ENCODE results near the gene RRP15. TPM values are rescaled to one million over a fixed set of nuclear protein-coding genes. Genes with fewer than 3 reads are reported as not detected.

The RRP15 gene
- total and polyA plus RNA-seq, 2 of the 13 experiments (the other 11 are each of a cell fraction or from before 2014, with no cell fraction given): 2.1 to 37.5 TPM

GRCh38 chr1:218323568-218324225 is 38.6 kb downstream of the RRP15 start:
- no peak for FAIRE-seq
- Histone ChIP-seq H3K9ac (ENCODE audit: insufficient read depth, low read depth, low read length) (no peak overlapping the region), H3K27me3 (ENCODE audit: control insufficient read depth in 1 of 2, insufficient read depth in 2 of 2, low read length in 2 of 2) (no peaks in the 10 kb centered on the region), H3K27ac (ENCODE audit: extremely low read length, insufficient read depth, low read length) (no peak overlapping the region), H3K36me3 (replicated peaks in 1 of 2; ENCODE audit: control insufficient read depth in 1 of 2, insufficient read depth in 2 of 2, low read length in 2 of 2) (peaks cover 5 to 13% of the 10 kb centered on the region in 2 experiments; a peak in 3 of 5 replicates), H3K79me2 (ENCODE audit: insufficient read depth, low read length) (no peaks in the 10 kb centered on the region), H3K4me2 (ENCODE audit: low read depth, low read length) (no peak overlapping the region), H3K4me1 (ENCODE audit: insufficient read depth, low read length) (no peaks in the 10 kb centered on the region), H3K9me3 (ENCODE audit: low read length) (no peaks in the 10 kb centered on the region), H2AFZ (ENCODE audit: low read length) (no peak overlapping the region), H4K20me1 (ENCODE audit: insufficient read depth, low read length) (no peaks in the 10 kb centered on the region), H3K4me3 (replicated peaks in 1 of 3; ENCODE audit: insufficient read depth in 1 of 3, low read depth in 2 of 3, low read length in 3 of 3) (no peak overlapping the region)
- CTCF ChIA-PET (ENCODE audit: low intra/inter-chr PET ratio, low total read pairs): no interaction called here
- DNase-seq (ENCODE audit: low spot score): no peak
- no TSS peak for BruUV-seq (replicated peaks)
- WGBS (ENCODE audit: low lambda C conversion rate): 88% methylated on average over 9 of the region's 21 CpGs
- POLR2A ChIA-PET: no interaction called here
- in situ Hi-C loops (cut with HindIII; ENCODE audit: extremely low pct_ligation_motif_present, low pct_unique_long_range_greater_than_20kb) (no loop called here), intact Hi-C loops (cut with micrococcal nuclease; ENCODE audit: unreplicated experiment) (no loop called here)
- peak; percentile 39; the same call in 2 of the 3 replicates for ATAC-seq
- TF ChIP-seq ZFAT (CRISPR knock-in tag; conservative IDR thresholded peaks at IDR 0.05) (no peak), RFXANK (CRISPR knock-in tag; IDR thresholded peaks at IDR 0.05) (no peak), AGO2 (optimal IDR thresholded peaks at IDR 0.05; ENCODE audit: low read depth, low read length) (peak; percentile 57)
- TF ChIP-seq, protein P1, sequence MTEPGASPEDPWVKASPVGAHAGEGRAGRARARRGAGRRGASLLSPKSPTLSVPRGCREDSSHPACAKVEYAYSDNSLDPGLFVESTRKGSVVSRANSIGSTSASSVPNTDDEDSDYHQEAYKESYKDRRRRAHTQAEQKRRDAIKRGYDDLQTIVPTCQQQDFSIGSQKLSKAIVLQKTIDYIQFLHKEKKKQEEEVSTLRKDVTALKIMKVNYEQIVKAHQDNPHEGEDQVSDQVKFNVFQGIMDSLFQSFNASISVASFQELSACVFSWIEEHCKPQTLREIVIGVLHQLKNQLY (CRISPR knock-in tag; IDR thresholded peaks at IDR 0.05): no peak

DNA sequence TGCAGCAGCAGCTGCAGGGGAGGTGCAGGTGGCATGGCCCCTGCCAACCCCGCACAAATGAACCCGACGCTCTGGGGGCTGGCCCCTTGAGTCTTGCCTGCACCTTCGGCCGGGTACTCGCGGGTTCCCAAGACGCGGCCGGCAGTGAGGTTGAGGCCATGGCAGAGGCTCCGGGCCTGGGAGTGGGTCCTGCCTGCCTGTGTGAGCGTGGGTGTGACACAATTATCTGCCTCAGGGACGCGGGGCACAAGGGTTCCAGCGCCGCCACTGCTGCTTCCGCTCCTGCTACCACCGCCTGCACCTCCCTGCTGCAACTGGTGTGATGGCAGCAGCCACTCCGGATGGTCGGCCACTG is 39.1 kb downstream of the RRP15 start:
- ChIA-PET CTCF (ENCODE audit: low intra/inter-chr PET ratio, low total read pairs) (no interaction called here), POLR2A (no interaction called here)
- Histone ChIP-seq H3K27ac (ENCODE audit: extremely low read length, insufficient read depth, low read length) (no peak overlapping the region), H2AFZ (ENCODE audit: low read length) (no peak overlapping the region), H3K4me1 (ENCODE audit: insufficient read depth, low read length) (no peaks in the 10 kb centered on the region), H4K20me1 (ENCODE audit: insufficient read depth, low read length) (no peaks in the 10 kb centered on the region), H3K4me3 (replicated peaks in 1 of 3; ENCODE audit: insufficient read depth in 1 of 3, low read depth in 2 of 3, low read length in 3 of 3) (no peak overlapping the region), H3K9me3 (ENCODE audit: low read length) (no peaks in the 10 kb centered on the region), H3K36me3 (replicated peaks in 1 of 2; ENCODE audit: control insufficient read depth in 1 of 2, insufficient read depth in 2 of 2, low read length in 2 of 2) (peaks cover 5 to 13% of the 10 kb centered on the region in 2 experiments; a peak in 3 of 5 replicates), H3K9ac (ENCODE audit: insufficient read depth, low read depth, low read length) (no peak overlapping the region), H3K27me3 (ENCODE audit: control insufficient read depth in 1 of 2, insufficient read depth in 2 of 2, low read length in 2 of 2) (no peaks in the 10 kb centered on the region), H3K79me2 (ENCODE audit: insufficient read depth, low read length) (no peaks in the 10 kb centered on the region), H3K4me2 (ENCODE audit: low read depth, low read length) (no peak overlapping the region)
- 98% methylated on average over 6 of the region's 20 CpGs for WGBS (ENCODE audit: low lambda C conversion rate)
- FAIRE-seq: no peak
- intact Hi-C loops (cut with micrococcal nuclease; ENCODE audit: unreplicated experiment) (no loop called here), in situ Hi-C loops (cut with HindIII; ENCODE audit: extremely low pct_ligation_motif_present, low pct_unique_long_range_greater_than_20kb) (no loop called here)
- no TSS peak for BruUV-seq (replicated peaks)
- ATAC-seq: no peak; the same call in 2 of the 3 replicates
- DNase-seq (ENCODE audit: low spot score): no peak
- TF ChIP-seq, protein P2, sequence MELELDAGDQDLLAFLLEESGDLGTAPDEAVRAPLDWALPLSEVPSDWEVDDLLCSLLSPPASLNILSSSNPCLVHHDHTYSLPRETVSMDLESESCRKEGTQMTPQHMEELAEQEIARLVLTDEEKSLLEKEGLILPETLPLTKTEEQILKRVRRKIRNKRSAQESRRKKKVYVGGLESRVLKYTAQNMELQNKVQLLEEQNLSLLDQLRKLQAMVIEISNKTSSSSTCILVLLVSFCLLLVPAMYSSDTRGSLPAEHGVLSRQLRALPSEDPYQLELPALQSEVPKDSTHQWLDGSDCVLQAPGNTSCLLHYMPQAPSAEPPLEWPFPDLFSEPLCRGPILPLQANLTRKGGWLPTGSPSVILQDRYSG (CRISPR knock-in tag; IDR thresholded peaks at IDR 0.05): no peak
- TF ChIP-seq AGO2 (optimal IDR thresholded peaks at IDR 0.05; ENCODE audit: low read depth, low read length) (peak; percentile 31), ZNF136 (CRISPR knock-in tag; IDR thresholded peaks at IDR 0.05; ENCODE audit: low read depth) (no peak), SAFB2 (CRISPR knock-in tag; IDR thresholded peaks at IDR 0.05; ENCODE audit: borderline replicate concordance, low read depth) (no peak), SKI (IDR thresholded peaks at IDR 0.05; ENCODE audit: partially characterized antibody) (no peak), HNRNPH1 (optimal IDR thresholded peaks at IDR 0.05; ENCODE audit: low read depth, low read length) (no peak)

Measured in HepG2 (cell line).